ENCODE results near the gene POLL.

- TF ChIP-seq CREM (IDR thresholded peaks at IDR 0.05; ENCODE audit: low read depth) (no peak), CTCF (IDR thresholded peaks at IDR 0.05 in 2 of 3, conservative IDR thresholded peaks at IDR 0.05 in 1 of 3; ENCODE audit: control insufficient read depth in 2 of 3, extremely low read depth in 1 of 3, insufficient read depth in 1 of 3, low read depth in 3 of 3, low read length in 3 of 3) (no peak), MAX (IDR thresholded peaks at IDR 0.05; ENCODE audit: low read depth, low read length) (no peak), REST (IDR thresholded peaks at IDR 0.05; ENCODE audit: low read depth, low read length) (no peak), ETV6 (conservative IDR thresholded peaks at IDR 0.05 in 1 of 2, IDR thresholded peaks at IDR 0.05 in 1 of 2; ENCODE audit: borderline replicate concordance in 1 of 2, low read depth in 1 of 2) (no peak), YY1 (IDR thresholded peaks at IDR 0.05; ENCODE audit: low read depth, low read length) (no peak), POLR2A (IDR thresholded peaks at IDR 0.05; ENCODE audit: low read depth, low read length) (no peak), EP300 (IDR thresholded peaks at IDR 0.05; ENCODE audit: borderline replicate concordance in 1 of 2, control insufficient read depth in 1 of 2, low read depth in 2 of 2, low read length in 2 of 2) (no peak), SIN3A (IDR thresholded peaks at IDR 0.05; ENCODE audit: low read depth, low read length) (no peak), POLR2AphosphoS5 (IDR thresholded peaks at IDR 0.05; ENCODE audit: low read length) (no peak), NFXL1 (IDR thresholded peaks at IDR 0.05; ENCODE audit: borderline replicate concordance) (no peak), EZH2 (IDR thresholded peaks at IDR 0.05; ENCODE audit: borderline replicate concordance, control insufficient read depth, low read depth, low read length) (no peak), RCOR1 (conservative IDR thresholded peaks at IDR 0.05; ENCODE audit: low read depth, low read length) (no peak), TAF1 (IDR thresholded peaks at IDR 0.05; ENCODE audit: borderline replicate concordance, low read depth, low read length) (no peak)
These were observed 27.6 kb upstream of the POLL start for GRCh38 chr10:101615525-101616116.

Data from GM12878 (cell line).